Mucosa of descending colon (tissue), 3 donors: ENCODE measurements around the gene EYA4. TPM values are rescaled to one million over a fixed set of nuclear protein-coding genes. Genes with fewer than 3 reads are reported as not detected.

Source experiments
- ATAC-seq: fragments of 200-7000 bp; cut with Tn5 transposase; one replicate; pipeline ENCODE4 v1.9.1; 2020; ENCODE audit warnings: mild to moderate bottlenecking, moderate library complexity
- DNase-seq, 3 donors: peaks; one replicate each; pipeline ENCODE4 v3.0.0-alpha.2; 2020
- H3K36me3 ChIP-seq: fragments of 200-600 bp; one replicate; pipeline ENCODE4 v1.8.0; 2021; ENCODE audit warnings: low read depth, mild to moderate bottlenecking
- H3K4me1 ChIP-seq: fragments of 200-600 bp; one replicate; pipeline ENCODE4 v1.8.0; 2021; ENCODE audit warnings: low read depth, mild to moderate bottlenecking
- H3K4me3 ChIP-seq: fragments of 200-600 bp; one replicate; pipeline ENCODE4 v1.8.0; 2021; ENCODE audit warnings: mild to moderate bottlenecking
- H3K9me3 ChIP-seq: fragments of 200-600 bp; one replicate; pipeline ENCODE4 v1.8.0; 2021; ENCODE audit warnings: mild to moderate bottlenecking
- intact Hi-C, 2 donors: fragments of 100-400 bp; cut with DNase I in 1 of 2; cut with micrococcal nuclease in 1 of 2; formaldehyde crosslinking; loops; one replicate each; pipeline versions ENCODE4 v1.11.0 to v1.11.1; 2022; cut with DNase I, micrococcal nuclease
- total RNA-seq, 3 donors: library from RNA; stranded (reverse); fragmentation: NEBNext Ultra II Directional in 2 of 3; extraction: Animal tissue kit (Norgen Biotek cat#: 25700) in 2 of 3; gene quantifications; one replicate each; pipeline versions ENCODE4 v1.2.1 to v1.2.4, GENCODE V29; 2021 to 2023
- TF ChIP-seq, protein P1 (sequence below): fragments of 200-600 bp; IDR thresholded peaks from one replicate; pipeline ENCODE4 v1.8.0; 2022; ENCODE audit warnings: antibody characterized with exemption, mild to moderate bottlenecking
- donor health status: DM: no; HTN: no; CAD: no; lungs with moderate emphysema.
- donor health status: DM: no; HTN: no; CAD: no.
- donor health status: DM: no; HTN: yes; CAD: no.

The EYA4 gene
- total RNA-seq, 3 donors from 2014 or later, result 0.41 to 0.66 TPM; not detected in 1

DNA sequence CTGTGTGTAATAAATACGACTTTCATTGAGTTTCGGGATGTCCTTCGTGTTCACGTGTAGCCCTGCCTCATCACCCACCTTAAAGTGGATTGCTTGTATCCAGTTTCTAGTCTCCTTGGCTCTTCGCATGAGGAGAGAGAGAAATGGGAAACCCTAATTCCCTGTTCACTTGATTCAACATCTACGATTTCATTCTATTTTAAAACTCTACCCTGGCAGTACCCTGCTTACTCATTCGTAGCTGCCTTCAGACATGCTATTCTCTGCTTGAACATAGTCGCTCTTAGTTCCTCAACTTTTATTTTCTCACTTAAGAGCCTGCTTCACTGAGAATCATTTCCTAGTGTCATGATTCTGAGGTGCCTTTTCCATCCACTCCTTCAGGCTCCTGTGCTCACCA is 163.6 kb downstream of the EYA4 start:
- TF ChIP-seq, protein P1, sequence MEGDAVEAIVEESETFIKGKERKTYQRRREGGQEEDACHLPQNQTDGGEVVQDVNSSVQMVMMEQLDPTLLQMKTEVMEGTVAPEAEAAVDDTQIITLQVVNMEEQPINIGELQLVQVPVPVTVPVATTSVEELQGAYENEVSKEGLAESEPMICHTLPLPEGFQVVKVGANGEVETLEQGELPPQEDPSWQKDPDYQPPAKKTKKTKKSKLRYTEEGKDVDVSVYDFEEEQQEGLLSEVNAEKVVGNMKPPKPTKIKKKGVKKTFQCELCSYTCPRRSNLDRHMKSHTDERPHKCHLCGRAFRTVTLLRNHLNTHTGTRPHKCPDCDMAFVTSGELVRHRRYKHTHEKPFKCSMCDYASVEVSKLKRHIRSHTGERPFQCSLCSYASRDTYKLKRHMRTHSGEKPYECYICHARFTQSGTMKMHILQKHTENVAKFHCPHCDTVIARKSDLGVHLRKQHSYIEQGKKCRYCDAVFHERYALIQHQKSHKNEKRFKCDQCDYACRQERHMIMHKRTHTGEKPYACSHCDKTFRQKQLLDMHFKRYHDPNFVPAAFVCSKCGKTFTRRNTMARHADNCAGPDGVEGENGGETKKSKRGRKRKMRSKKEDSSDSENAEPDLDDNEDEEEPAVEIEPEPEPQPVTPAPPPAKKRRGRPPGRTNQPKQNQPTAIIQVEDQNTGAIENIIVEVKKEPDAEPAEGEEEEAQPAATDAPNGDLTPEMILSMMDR, result no peak
- Histone ChIP-seq H3K36me3 (no peaks in the 10 kb centered on the region), H3K9me3 (no peaks in the 10 kb centered on the region), H3K4me1 (no peaks in the 10 kb centered on the region), H3K4me3 (no peak overlapping the region)
- DNase-seq (no peak), ATAC-seq (no peak)
- intact Hi-C loops, result no loop called here

DNA sequence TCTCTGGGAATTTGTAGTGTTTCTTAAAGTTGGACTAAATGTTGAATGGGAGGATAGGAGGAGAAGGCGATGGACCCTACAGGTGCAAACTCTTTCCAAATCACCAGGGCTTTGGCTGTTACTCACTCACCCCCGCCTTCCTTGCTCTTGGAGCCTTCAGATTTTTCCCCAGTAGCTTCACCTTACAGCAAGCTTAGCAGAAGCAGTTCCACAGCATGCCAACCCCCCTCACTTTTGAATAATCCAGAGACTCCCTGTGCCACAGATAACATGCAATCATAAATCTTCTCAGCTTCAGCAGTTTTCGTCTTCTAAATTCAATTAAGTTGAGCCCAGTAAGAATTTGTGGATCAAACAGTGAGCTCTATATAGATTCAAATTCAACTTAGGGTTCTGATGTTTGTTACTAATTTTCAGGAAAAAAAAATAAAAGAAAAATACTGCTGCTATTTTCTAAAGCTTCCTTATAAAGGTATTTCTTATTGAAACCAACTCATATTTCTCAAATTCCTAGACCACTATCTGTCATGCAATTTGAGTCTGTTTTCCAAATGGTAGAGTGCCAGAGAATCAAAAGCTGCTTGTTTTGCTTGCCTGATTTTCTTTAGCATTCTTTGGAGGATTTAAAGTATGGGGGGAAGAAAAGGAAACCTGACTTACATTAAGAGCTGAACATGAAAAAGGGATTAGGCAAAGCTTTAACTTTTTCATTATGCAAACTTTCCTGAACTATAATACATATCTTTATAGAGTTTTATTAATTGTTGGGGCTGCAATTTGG is 166.4 kb downstream of the EYA4 start:
- no peak for DNase-seq
- ATAC-seq, result no peak
- intact Hi-C loops, result no loop called here
- TF ChIP-seq, protein P1, result no peak
- Histone ChIP-seq H3K4me3 (no peak overlapping the region), H3K9me3 (no peaks in the 10 kb centered on the region), H3K4me1 (no peaks in the 10 kb centered on the region), H3K36me3 (no peaks in the 10 kb centered on the region)

DNA sequence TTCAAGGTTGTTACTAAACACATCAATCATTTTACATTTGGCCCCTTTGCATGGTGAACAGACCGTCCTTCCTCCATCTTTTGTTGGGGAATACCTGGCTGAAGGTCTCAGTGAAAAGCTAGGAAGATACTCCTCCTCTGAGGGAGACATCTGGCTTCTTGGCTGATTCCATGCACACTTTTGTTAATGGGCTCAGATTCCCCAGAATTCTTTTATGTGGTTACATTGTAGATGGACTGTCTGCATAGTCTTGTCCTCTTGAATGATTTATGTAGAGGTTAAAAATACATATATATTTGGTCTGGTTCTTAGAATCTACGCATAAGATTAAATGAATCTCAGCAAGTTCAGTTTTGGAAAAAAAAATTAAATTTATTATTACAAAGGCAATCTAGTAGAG is 167.0 kb downstream of the EYA4 start:
- ATAC-seq, result no peak
- TF ChIP-seq, protein P1, result no peak
- Histone ChIP-seq H3K36me3 (no peaks in the 10 kb centered on the region), H3K4me1 (no peaks in the 10 kb centered on the region), H3K4me3 (no peak overlapping the region), H3K9me3 (no peaks in the 10 kb centered on the region)
- no peak for DNase-seq
- intact Hi-C loops, result no loop called here

DNA sequence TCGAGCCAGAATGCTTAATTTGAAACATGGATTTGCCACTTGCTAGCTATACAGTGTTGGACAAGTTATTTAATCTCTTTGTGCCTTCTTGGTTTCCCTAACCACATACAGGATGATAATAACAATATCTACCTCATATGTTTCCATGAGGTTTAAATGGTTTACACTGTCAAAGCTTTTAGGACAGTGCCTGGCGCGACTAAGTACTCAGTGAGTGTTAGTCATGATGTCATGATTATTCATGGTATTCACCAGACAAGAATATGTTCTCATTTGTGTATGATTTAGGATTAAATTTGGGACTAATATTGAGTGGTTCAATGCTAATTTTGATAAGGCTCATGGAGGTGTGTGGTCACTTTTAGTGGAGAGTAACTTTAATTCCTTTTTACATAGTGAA is 167.4 kb downstream of the EYA4 start:
- no peak for DNase-seq
- no peaks in the 10 kb centered on the region for H3K4me1 ChIP-seq
- intact Hi-C loops, result no loop called here

DNA sequence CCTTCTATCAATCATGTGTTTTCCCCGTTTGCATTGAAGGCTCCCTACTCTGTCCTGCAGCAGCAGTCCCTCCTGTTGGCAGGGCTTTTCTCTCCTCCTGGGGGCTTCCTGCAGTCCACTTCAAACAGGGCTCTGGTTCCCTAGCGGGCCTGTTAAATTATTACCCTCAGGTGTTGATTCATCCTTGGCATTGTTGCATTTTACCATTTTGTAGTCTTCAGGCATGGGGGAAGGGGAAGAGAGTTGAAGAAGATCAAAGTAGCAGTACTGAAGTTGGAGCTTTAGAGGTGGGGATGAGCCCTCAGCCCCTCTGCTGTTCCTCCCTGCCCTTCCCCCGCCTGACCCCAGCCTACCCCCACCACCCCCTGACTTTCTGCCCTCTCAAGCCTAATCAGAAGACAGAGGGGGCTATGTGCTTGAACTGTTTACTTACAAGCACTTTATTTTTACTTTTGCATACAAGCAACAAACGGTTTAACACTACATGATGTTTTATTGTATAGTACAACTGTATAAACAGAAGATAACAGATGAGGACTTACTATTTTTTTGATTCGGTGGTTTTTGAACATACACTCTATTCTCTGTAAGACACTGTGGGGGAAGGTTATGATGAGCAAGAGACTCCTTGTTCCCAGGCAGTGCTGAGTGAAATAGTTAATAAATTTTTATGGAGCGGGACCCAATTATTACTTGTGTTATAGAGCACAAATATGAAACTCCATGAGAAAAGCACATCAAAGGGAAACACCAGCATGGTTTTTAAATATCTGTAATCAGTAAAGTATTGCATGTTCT is 169.7 kb downstream of the EYA4 start:
- no peaks in the 10 kb centered on the region for H3K36me3 ChIP-seq
- DNase-seq (no peak), ATAC-seq (no peak)
- no peaks in the 10 kb centered on the region for H3K4me1 ChIP-seq
- H3K4me3 ChIP-seq, result no peak overlapping the region
- TF ChIP-seq, protein P1, result no peak
- no peaks in the 10 kb centered on the region for H3K9me3 ChIP-seq
- intact Hi-C loops, result no loop called here

More for the DNA sequence above, 167.4 kb downstream of the EYA4 start:
- no peak for ATAC-seq
- TF ChIP-seq, protein P1, result no peak
- Histone ChIP-seq H3K4me3 (no peak overlapping the region), H3K9me3 (no peaks in the 10 kb centered on the region), H3K36me3 (no peaks in the 10 kb centered on the region)
